WI38 (cell line): ENCODE data around the gene CCDC73.
A peak's percentile ranks its signal among the peaks of the same experiment; 100 is the strongest.
"Not testable (repeated sequence)": the region's sequence is repeated elsewhere in the genome, so short reads cannot be mapped to it uniquely, and the experiment has no call there.

ENCODE experiments used
- H3K4me3 ChIP-seq: 2 replicates; pipeline ENCODE4 v1.5.1; 2011; ENCODE audit warnings: low read depth, mild to moderate bottlenecking, control low read depth, low read length
- CTCF ChIP-seq: IDR thresholded peaks from 2 replicates; pipeline ENCODE4 v1.5.1; 2012; ENCODE audit warnings: low read depth, mild to moderate bottlenecking, control low read depth, low read length

CCDC73 gene

DNA sequence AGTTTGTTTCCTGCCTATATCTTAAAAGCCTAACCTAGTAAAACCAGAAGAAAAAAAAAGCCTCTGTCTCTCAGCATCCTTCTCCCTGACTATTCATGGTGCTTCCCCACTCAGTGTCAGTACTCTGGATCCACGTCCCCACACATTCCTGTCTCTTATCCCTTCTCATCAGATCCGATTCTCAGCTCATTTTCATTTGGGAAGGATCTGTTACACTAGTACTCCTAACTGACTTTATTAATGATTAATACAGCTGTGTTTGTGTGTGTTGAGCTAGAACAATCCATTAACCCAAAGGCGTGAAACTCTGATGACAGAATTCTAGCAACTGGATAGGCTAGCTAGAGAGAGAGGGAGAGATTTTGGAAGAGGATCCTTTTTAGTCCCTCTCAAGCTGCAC lies 36.8 kb upstream of the CCDC73 start:
- no peak overlapping the region for H3K4me3 ChIP-seq
- TF ChIP-seq CTCF: no peak

- no peak overlapping the region for H3K4me3 ChIP-seq
- no peak for TF ChIP-seq CTCF
These were observed 36.3 kb upstream of the CCDC73 start for GRCh38 chr11:32830796-32831195.

GRCh38 chr11:32830413-32830738 lies 35.9 kb upstream of the CCDC73 start:
- no peak for TF ChIP-seq CTCF
- H3K4me3 ChIP-seq: no peak overlapping the region

DNA sequence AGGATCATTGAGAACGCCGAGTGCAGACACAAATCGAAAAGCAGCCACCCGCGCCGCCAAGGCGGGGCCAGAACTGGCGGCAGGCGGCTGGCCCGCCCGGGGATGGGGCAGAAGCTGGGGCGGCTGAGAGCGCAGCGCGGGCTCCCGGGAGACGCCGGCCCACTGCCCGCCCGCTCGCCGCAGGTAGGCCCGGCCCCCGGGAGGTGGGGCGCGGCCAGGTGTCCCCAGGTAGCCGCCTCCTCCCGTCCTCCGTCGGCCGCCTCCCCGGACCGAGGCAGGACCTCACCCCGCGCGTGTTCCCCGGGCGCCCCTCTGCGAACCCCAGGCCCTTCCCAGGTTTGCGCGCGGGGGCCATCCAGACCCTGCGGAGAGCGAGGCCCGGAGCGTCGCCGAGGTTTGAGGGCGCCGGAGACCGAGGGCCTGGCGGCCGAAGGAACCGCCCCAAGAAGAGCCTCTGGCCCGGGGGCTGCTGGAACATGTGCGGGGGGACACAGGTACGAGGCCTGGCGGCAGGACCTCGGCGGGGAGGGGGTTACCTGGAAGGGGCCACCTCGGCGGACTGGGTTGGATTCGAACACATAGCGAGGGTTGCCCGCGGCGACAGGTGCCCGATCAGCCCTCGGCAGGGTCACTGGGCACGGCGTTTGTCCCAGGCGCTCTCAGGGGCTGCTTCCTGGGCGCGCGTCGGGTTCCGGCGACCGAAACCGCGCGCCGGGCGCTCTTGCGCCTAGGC lies 35.4 kb upstream of the CCDC73 start, which contains the start of gene PRRG4:
Gene PRRG4, plus strand, starts transcription at position 248 of the 733 bp plus-strand sequence. CDS start 603 bp downstream, outside the sequence.
- peak within 1 kb of the TSS; percentile 63 for H3K4me3 ChIP-seq
- no peak for TF ChIP-seq CTCF

DNA sequence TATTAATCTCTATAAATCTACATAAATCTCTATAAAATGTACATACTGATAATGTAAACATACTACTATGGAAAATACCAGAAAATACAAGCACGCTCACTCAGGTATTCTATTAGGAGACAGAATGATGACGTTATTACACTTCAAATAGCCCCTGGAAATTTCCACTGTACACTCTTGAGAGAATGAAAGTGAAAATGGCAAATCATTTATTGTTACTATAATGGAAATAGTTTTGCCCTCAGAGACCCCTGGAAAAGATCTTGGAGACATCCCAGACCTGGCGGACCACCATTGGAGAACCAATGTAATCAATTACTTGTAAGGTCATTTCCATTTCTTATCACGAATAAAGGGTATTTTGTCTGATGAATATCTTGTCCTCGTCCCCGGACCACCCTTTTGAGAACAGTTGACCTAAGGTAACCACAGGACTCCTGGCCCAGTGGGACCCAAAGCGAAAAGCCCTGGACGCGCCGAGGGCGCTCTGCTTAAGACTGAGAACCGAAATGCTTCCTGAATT lies 34.8 kb upstream of the CCDC73 start:
- H3K4me3 ChIP-seq: peak overlapping the region; percentile 63
- TF ChIP-seq CTCF: no peak

- no peak overlapping the region for H3K4me3 ChIP-seq
- no peak for TF ChIP-seq CTCF
These were observed 32.8 kb upstream of the CCDC73 start for GRCh38 chr11:32827276-32827675.

- TF ChIP-seq CTCF: no peak
These were observed 31.7 kb upstream of the CCDC73 start for GRCh38 chr11:32826113-32826512.

DNA sequence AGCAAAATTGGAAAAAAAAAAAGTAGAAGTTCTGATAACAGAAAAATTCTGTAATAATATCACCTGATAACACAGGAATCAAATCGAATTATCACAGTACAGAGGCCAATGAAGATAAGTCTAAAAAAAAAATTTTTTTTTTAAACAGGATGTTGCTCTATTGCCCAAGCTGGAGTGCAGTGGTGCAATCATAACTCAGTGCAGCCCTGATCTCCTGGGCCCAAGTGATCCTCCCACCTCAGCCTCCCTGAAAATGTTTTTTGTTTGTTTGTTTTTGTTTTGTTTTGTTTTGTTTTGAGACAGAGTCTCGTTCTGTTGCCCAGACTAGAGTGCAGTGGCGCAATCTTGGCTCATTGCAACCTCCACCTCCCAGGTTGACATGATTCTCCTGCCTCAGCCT lies 29.2 kb upstream of the CCDC73 start:
- H3K4me3 ChIP-seq: not testable (repeated sequence)

More at GRCh38 chr11:32826113-32826512, 31.7 kb upstream of the CCDC73 start:
- no peak overlapping the region for H3K4me3 ChIP-seq
